Measurements from ENCODE around the gene HSPA1A. TPM values are rescaled to one million over a fixed set of nuclear protein-coding genes. Genes with fewer than 3 reads are reported as not detected.

Gene HSPA1A
- total and polyA plus RNA-seq, 11 donors = 157 to 412 (median 196) TPM

GRCh38 chr6:31777667-31778050 is 37.7 kb upstream of the HSPA1A start:
- Histone ChIP-seq H3K4me3 (peak overlapping the region in 4 of 12 donors; percentile 33 to 48 (median 44)), H3K27ac (peak overlapping the region in 11 of 12 donors; percentile 38 to 85 (median 79))

GRCh38 chr6:31778193-31778592 is 37.1 kb upstream of the HSPA1A start:
- Histone ChIP-seq H3K36me3 (peaks cover 0 to 54% (median 45%) of the 10 kb centered on the region in 9 donors), H3K27me3 (no peaks in the 10 kb centered on the region), H3K4me1 (peaks cover 0 to 20% (median 13%) of the 10 kb centered on the region in 12 donors), H3K9me3 (no peaks in the 10 kb centered on the region), H3K4me3 (no peak overlapping the region), H3K27ac (peak overlapping the region in 2 of 12 donors; percentile 83 to 84)
- intact Hi-C loops (cut with DNase I) = loop anchor here in 3 of 10 donors (5.0 to 10.0 kb wide), 3 partner anchors 36 to 96 kb away; partner anchors contain the start of genes LY6G5C (in 1 of the 3) and MSH5 (in 1 of the 3)
- no peak for DNase-seq
- TF ChIP-seq CTCF (IDR thresholded peaks at IDR 0.05) = no peak
- no peak for ATAC-seq
- 94 to 98% (median 95%) methylated on average over 5 of the region's 5 CpGs for WGBS, 4 donors

More at GRCh38 chr6:31777667-31778050, 37.7 kb upstream of the HSPA1A start:
- H3K4me1 ChIP-seq = peaks cover 0 to 22% (median 13%) of the 10 kb centered on the region in 12 donors
- 90 to 96% (median 92%) methylated on average over 5 of the region's 5 CpGs for WGBS, 4 donors
- DNase-seq (no peak), ATAC-seq (no peak)
- TF ChIP-seq CTCF (IDR thresholded peaks at IDR 0.05) (no peak), POLR2A (IDR thresholded peaks at IDR 0.05) (no peak)
- intact Hi-C loops (cut with DNase I) = loop anchor here in 3 of 10 donors (5.0 to 10.0 kb wide), 3 partner anchors 35 to 95 kb away; partner anchors contain the start of genes LY6G5C (in 1 of the 3) and MSH5 (in 1 of the 3)
- H3K36me3 ChIP-seq = peaks cover 0 to 49% (median 40%) of the 10 kb centered on the region in 9 donors
- H3K9me3 ChIP-seq = no peaks in the 10 kb centered on the region
- no peaks in the 10 kb centered on the region for H3K27me3 ChIP-seq

GRCh38 chr6:31778999-31779885 is 36.1 kb upstream of the HSPA1A start:
- Histone ChIP-seq H3K27me3 (no peaks in the 10 kb centered on the region), H3K9me3 (no peaks in the 10 kb centered on the region), H3K27ac (no peak overlapping the region), H3K36me3 (peaks cover 0 to 63% (median 55%) of the 10 kb centered on the region in 9 donors), H3K4me3 (no peak overlapping the region), H3K4me1 (peaks cover 0 to 20% (median 12%) of the 10 kb centered on the region in 12 donors)
- ATAC-seq = no peak
- no peak for DNase-seq
- WGBS, 4 donors = 92 to 94% (median 94%) methylated on average over 20 to 43 of the region's 43 CpGs
- TF ChIP-seq POLR2A (IDR thresholded peaks at IDR 0.05) (no peak), CTCF (IDR thresholded peaks at IDR 0.05) (no peak)
- intact Hi-C loops (cut with DNase I) = loop anchor here in 3 of 10 donors (5.0 to 10.0 kb wide), 3 partner anchors 37 to 97 kb away; partner anchors contain the start of genes LY6G5C (in 1 of the 3) and MSH5 (in 1 of the 3)

- ATAC-seq (no peak), DNase-seq (no peak)
- no peaks in the 10 kb centered on the region for H3K9me3 ChIP-seq
- H3K4me3 ChIP-seq = no peak overlapping the region
- TF ChIP-seq CTCF (IDR thresholded peaks at IDR 0.05) = no peak
- TF ChIP-seq POLR2A (IDR thresholded peaks at IDR 0.05) = no peak
- intact Hi-C loops (cut with DNase I) = loop anchor here in 3 of 10 donors (5.0 to 10.0 kb wide), 3 partner anchors 38 to 98 kb away; partner anchors contain the start of genes LY6G5C (in 1 of the 3) and MSH5 (in 1 of the 3)
- peaks cover 0 to 70% (median 62%) of the 10 kb centered on the region in 9 donors for H3K36me3 ChIP-seq
- peaks cover 0 to 20% (median 12%) of the 10 kb centered on the region in 12 donors for H3K4me1 ChIP-seq
- no peaks in the 10 kb centered on the region for H3K27me3 ChIP-seq
- no peak overlapping the region for H3K27ac ChIP-seq
- WGBS, 4 donors = 93 to 97% (median 94%) methylated on average over 9 to 10 of the region's 10 CpGs
Observed at GRCh38 chr6:31779908-31780307, 35.4 kb upstream of the HSPA1A start.
